Glutamatergic neuron (in vitro differentiated cells): Measurements from ENCODE around the gene OR2T11. TPM values are rescaled to one million over a fixed set of nuclear protein-coding genes. Genes with fewer than 3 reads are reported as not detected.
"Not testable (repeated sequence)": the region's sequence is repeated elsewhere in the genome, so short reads cannot be mapped to it uniquely, and the experiment has no call there.

ENCODE experiments used
- DNase-seq: peaks from one replicate; pipeline ENCODE4 v3.0.0; 2022
- H3K27ac Mint-ChIP-seq: one replicate; pipeline ENCODE4 v1.8.0; 2020; ENCODE audit warnings: mild to moderate bottlenecking, mixed read lengths, inconsistent platforms; ENCODE audit not compliant: unreplicated experiment
- H3K27me3 Mint-ChIP-seq: one replicate; pipeline ENCODE4 v1.8.0; 2020; ENCODE audit warnings: mild to moderate bottlenecking, moderate library complexity, mixed read lengths, inconsistent platforms; ENCODE audit not compliant: unreplicated experiment
- H3K36me3 Mint-ChIP-seq: one replicate; pipeline ENCODE4 v1.8.0; 2020; ENCODE audit warnings: mild to moderate bottlenecking, mixed read lengths, inconsistent platforms; ENCODE audit not compliant: unreplicated experiment
- H3K4me1 Mint-ChIP-seq: one replicate; pipeline ENCODE4 v1.8.0; 2020; ENCODE audit warnings: mild to moderate bottlenecking, low read depth, mixed read lengths, inconsistent platforms; ENCODE audit not compliant: unreplicated experiment
- H3K4me3 Mint-ChIP-seq: one replicate; pipeline ENCODE4 v1.8.0; 2020; ENCODE audit warnings: mild to moderate bottlenecking, mixed read lengths, inconsistent platforms; ENCODE audit not compliant: unreplicated experiment
- H3K9me3 Mint-ChIP-seq: one replicate; pipeline ENCODE4 v1.8.0; 2020; ENCODE audit warnings: mild to moderate bottlenecking, moderate library complexity, mixed read lengths, inconsistent platforms; ENCODE audit not compliant: unreplicated experiment
- CTCF ChIP-seq: fragments of 200-600 bp; sonication (generic); IDR thresholded peaks from one replicate; pipeline ENCODE4 v1.5.0; 2021; ENCODE audit not compliant: partially characterized antibody, unreplicated experiment
- long read RNA-seq: library from polyadenylated mRNA; unstranded; transcript quantifications from one replicate; pipeline ENCODE4 v2.0.0, GENCODE V29; 2020; ENCODE audit not compliant: unreplicated experiment
- total RNA-seq: library from RNA; stranded (reverse); fragmentation: NEBNext Ultra II Directional; extraction: Animal tissue kit (Norgen Biotek cat#: 25700); gene quantifications from one replicate; pipeline ENCODE4 v1.2.1, GENCODE V29; 2021; ENCODE audit not compliant: unreplicated experiment

Gene OR2T11
- not detected for total RNA-seq
- long read RNA-seq = 0 reads

- not testable (repeated sequence) for DNase-seq, H3K9me3 Mint-ChIP-seq, H3K27ac Mint-ChIP-seq, H3K36me3 Mint-ChIP-seq, H3K27me3 Mint-ChIP-seq, H3K4me1 Mint-ChIP-seq, H3K4me3 Mint-ChIP-seq
Measured at GRCh38 chr1:248634991-248635390, at the start of gene OR2T11. TSS of gene OR2T11 (minus strand) at chr1:248635091. CDS start at chr1:248627128, 7,963 bp downstream.

- H3K27me3 Mint-ChIP-seq = no peaks in the 10 kb centered on the region
- H3K36me3 Mint-ChIP-seq = peaks cover 7% of the 10 kb centered on the region
Measured at GRCh38 chr1:248681651-248682050, 46.8 kb upstream of the OR2T11 start.

GRCh38 chr1:248670003-248670402 lies 35.1 kb upstream of the OR2T11 start:
- Mint-ChIP-seq H3K4me1 (no peaks in the 10 kb centered on the region), H3K27ac (no peak overlapping the region), H3K9me3 (peaks cover 2% of the 10 kb centered on the region), H3K4me3 (no peak overlapping the region), H3K27me3 (peaks cover under 1% of the 10 kb centered on the region), H3K36me3 (no peaks in the 10 kb centered on the region)
- no peak for TF ChIP-seq CTCF
- DNase-seq = no peak

More at GRCh38 chr1:248681651-248682050, 46.8 kb upstream of the OR2T11 start:
- TF ChIP-seq CTCF = no peak
- Mint-ChIP-seq H3K9me3 (peaks cover 5% of the 10 kb centered on the region), H3K4me1 (no peaks in the 10 kb centered on the region), H3K4me3 (no peak overlapping the region), H3K27ac (no peak overlapping the region)
- no peak for DNase-seq

- not testable (repeated sequence) for H3K4me1 Mint-ChIP-seq, H3K27me3 Mint-ChIP-seq, H3K27ac Mint-ChIP-seq, H3K36me3 Mint-ChIP-seq, H3K9me3 Mint-ChIP-seq, DNase-seq, H3K4me3 Mint-ChIP-seq
Measured at GRCh38 chr1:248663453-248664328, 28.8 kb upstream of the OR2T11 start.

GRCh38 chr1:248656797-248657196 lies 21.9 kb upstream of the OR2T11 start:
- not testable (repeated sequence) for H3K4me3 Mint-ChIP-seq, H3K9me3 Mint-ChIP-seq, H3K36me3 Mint-ChIP-seq, H3K4me1 Mint-ChIP-seq, H3K27ac Mint-ChIP-seq, H3K27me3 Mint-ChIP-seq, DNase-seq

- not testable (repeated sequence) for DNase-seq, H3K27me3 Mint-ChIP-seq, H3K4me1 Mint-ChIP-seq, H3K9me3 Mint-ChIP-seq, H3K4me3 Mint-ChIP-seq, H3K27ac Mint-ChIP-seq, H3K36me3 Mint-ChIP-seq
Measured at GRCh38 chr1:248655354-248655753, 20.5 kb upstream of the OR2T11 start, which contains the start of gene OR2T27. TSS of gene OR2T27 (minus strand) at chr1:248655528. CDS start at chr1:248650884, 4,644 bp downstream.

GRCh38 chr1:248648770-248649536 lies 14.1 kb upstream of the OR2T11 start:
- not testable (repeated sequence) for H3K27ac Mint-ChIP-seq, H3K4me3 Mint-ChIP-seq, H3K4me1 Mint-ChIP-seq, H3K36me3 Mint-ChIP-seq, H3K27me3 Mint-ChIP-seq, H3K9me3 Mint-ChIP-seq, DNase-seq

- not testable (repeated sequence) for H3K27ac Mint-ChIP-seq
Measured at GRCh38 chr1:248645178-248645577, 10.3 kb upstream of the OR2T11 start, which contains the start of gene OR2T35. TSS of gene OR2T35 (minus strand) at chr1:248645278. CDS start at chr1:248639258, 6,020 bp downstream.

GRCh38 chr1:248642971-248643651 lies 8.2 kb upstream of the OR2T11 start:
- H3K27ac Mint-ChIP-seq, H3K9me3 Mint-ChIP-seq: not testable (repeated sequence)

More at GRCh38 chr1:248645178-248645577, 10.3 kb upstream of the OR2T11 start, which contains the start of gene OR2T35:
- H3K9me3 Mint-ChIP-seq, H3K4me1 Mint-ChIP-seq, H3K27me3 Mint-ChIP-seq, H3K4me3 Mint-ChIP-seq, H3K36me3 Mint-ChIP-seq, DNase-seq: not testable (repeated sequence)

More at GRCh38 chr1:248642971-248643651, 8.2 kb upstream of the OR2T11 start:
- not testable (repeated sequence) for H3K4me3 Mint-ChIP-seq, H3K36me3 Mint-ChIP-seq, DNase-seq, H3K4me1 Mint-ChIP-seq, H3K27me3 Mint-ChIP-seq
